Measurements from ENCODE around the gene PSMB11.
A peak's percentile ranks its signal among the peaks of the same experiment; 100 is the strongest.

Gene PSMB11

GRCh38 chr14:23071921-23072539 lies 30.0 kb downstream of the PSMB11 start:
- TF ChIP-seq CTCF (IDR thresholded peaks at IDR 0.05; ENCODE audit: poor library complexity, severe bottlenecking), result no peak
- H3K27ac ChIP-seq (ENCODE audit: poor library complexity, severe bottlenecking), result peak overlapping the region; percentile 64
- peak; percentile 62 for DNase-seq (ENCODE audit: low spot score)
- peak; percentile 48 for ATAC-seq (ENCODE audit: low read depth)
- peaks cover 20% of the 10 kb centered on the region for H3K4me1 ChIP-seq (ENCODE audit: insufficient read depth, poor library complexity, severe bottlenecking)
- peaks cover 82% of the 10 kb centered on the region for H3K36me3 ChIP-seq (ENCODE audit: low read depth)
- H3K4me3 ChIP-seq (ENCODE audit: severe bottlenecking), result peak overlapping the region; percentile 48
- H3K9me3 ChIP-seq (ENCODE audit: severe bottlenecking), result no peaks in the 10 kb centered on the region
- H3K27me3 ChIP-seq (ENCODE audit: insufficient read depth, poor library complexity, severe bottlenecking), result no peaks in the 10 kb centered on the region

- H3K4me1 ChIP-seq (ENCODE audit: insufficient read depth, poor library complexity, severe bottlenecking), result peaks cover 38% of the 10 kb centered on the region
- H3K27ac ChIP-seq (ENCODE audit: poor library complexity, severe bottlenecking), result no peak overlapping the region
- no peaks in the 10 kb centered on the region for H3K27me3 ChIP-seq (ENCODE audit: insufficient read depth, poor library complexity, severe bottlenecking)
- ATAC-seq (ENCODE audit: low read depth) (no peak), DNase-seq (ENCODE audit: low spot score) (no peak)
- H3K9me3 ChIP-seq (ENCODE audit: severe bottlenecking), result no peaks in the 10 kb centered on the region
- peaks cover 83% of the 10 kb centered on the region for H3K36me3 ChIP-seq (ENCODE audit: low read depth)
- no peak overlapping the region for H3K4me3 ChIP-seq (ENCODE audit: severe bottlenecking)
- no peak for TF ChIP-seq CTCF (IDR thresholded peaks at IDR 0.05; ENCODE audit: poor library complexity, severe bottlenecking)
These were observed 32.9 kb downstream of the PSMB11 start for GRCh38 chr14:23074906-23075305.

- no peak for ATAC-seq (ENCODE audit: low read depth)
- peaks cover 100% of the 10 kb centered on the region for H3K36me3 ChIP-seq (ENCODE audit: low read depth)
- no peak for DNase-seq (ENCODE audit: low spot score)
- peaks cover 34% of the 10 kb centered on the region for H3K4me1 ChIP-seq (ENCODE audit: insufficient read depth, poor library complexity, severe bottlenecking)
- peak; percentile 96 for TF ChIP-seq CTCF (IDR thresholded peaks at IDR 0.05; ENCODE audit: poor library complexity, severe bottlenecking)
- no peak overlapping the region for H3K4me3 ChIP-seq (ENCODE audit: severe bottlenecking)
- H3K27me3 ChIP-seq (ENCODE audit: insufficient read depth, poor library complexity, severe bottlenecking), result no peaks in the 10 kb centered on the region
- peak overlapping the region; percentile 81 for H3K27ac ChIP-seq (ENCODE audit: poor library complexity, severe bottlenecking)
- no peaks in the 10 kb centered on the region for H3K9me3 ChIP-seq (ENCODE audit: severe bottlenecking)
These were observed 34.9 kb downstream of the PSMB11 start for GRCh38 chr14:23076785-23077408.

GRCh38 chr14:23077962-23078361 lies 36.0 kb downstream of the PSMB11 start:
- ATAC-seq (ENCODE audit: low read depth) (no peak), DNase-seq (ENCODE audit: low spot score) (no peak)
- H3K27ac ChIP-seq (ENCODE audit: poor library complexity, severe bottlenecking), result peak overlapping the region; percentile 81
- no peak for TF ChIP-seq CTCF (IDR thresholded peaks at IDR 0.05; ENCODE audit: poor library complexity, severe bottlenecking)
- H3K4me1 ChIP-seq (ENCODE audit: insufficient read depth, poor library complexity, severe bottlenecking), result peaks cover 30% of the 10 kb centered on the region
- no peaks in the 10 kb centered on the region for H3K9me3 ChIP-seq (ENCODE audit: severe bottlenecking)
- H3K27me3 ChIP-seq (ENCODE audit: insufficient read depth, poor library complexity, severe bottlenecking), result no peaks in the 10 kb centered on the region
- no peak overlapping the region for H3K4me3 ChIP-seq (ENCODE audit: severe bottlenecking)
- H3K36me3 ChIP-seq (ENCODE audit: low read depth), result peaks cover 100% of the 10 kb centered on the region

- DNase-seq (ENCODE audit: low spot score), result no peak
These were observed 36.7 kb downstream of the PSMB11 start for GRCh38 chr14:23078692-23079116.

More at GRCh38 chr14:23078692-23079116, 36.7 kb downstream of the PSMB11 start:
- H3K9me3 ChIP-seq (ENCODE audit: severe bottlenecking), result no peaks in the 10 kb centered on the region
- no peaks in the 10 kb centered on the region for H3K27me3 ChIP-seq (ENCODE audit: insufficient read depth, poor library complexity, severe bottlenecking)
- peaks cover 100% of the 10 kb centered on the region for H3K36me3 ChIP-seq (ENCODE audit: low read depth)
- H3K4me3 ChIP-seq (ENCODE audit: severe bottlenecking), result no peak overlapping the region
- TF ChIP-seq CTCF (IDR thresholded peaks at IDR 0.05; ENCODE audit: poor library complexity, severe bottlenecking), result peak; percentile 30
- peak; percentile 98 for ATAC-seq (ENCODE audit: low read depth)
- peak overlapping the region; percentile 81 for H3K27ac ChIP-seq (ENCODE audit: poor library complexity, severe bottlenecking)
- H3K4me1 ChIP-seq (ENCODE audit: insufficient read depth, poor library complexity, severe bottlenecking), result peaks cover 30% of the 10 kb centered on the region

Data from RWPE2 (cell line).